Measurements from ENCODE around the gene SLC22A2. TPM values are rescaled to one million over a fixed set of nuclear protein-coding genes. Genes with fewer than 3 reads are reported as not detected.

Gene SLC22A2
- total and polyA plus RNA-seq, 10 of the 15 experiments (the other 5 are each of a cell fraction or from before 2014, with no cell fraction given), result 0.12 TPM; not detected in 9

DNA sequence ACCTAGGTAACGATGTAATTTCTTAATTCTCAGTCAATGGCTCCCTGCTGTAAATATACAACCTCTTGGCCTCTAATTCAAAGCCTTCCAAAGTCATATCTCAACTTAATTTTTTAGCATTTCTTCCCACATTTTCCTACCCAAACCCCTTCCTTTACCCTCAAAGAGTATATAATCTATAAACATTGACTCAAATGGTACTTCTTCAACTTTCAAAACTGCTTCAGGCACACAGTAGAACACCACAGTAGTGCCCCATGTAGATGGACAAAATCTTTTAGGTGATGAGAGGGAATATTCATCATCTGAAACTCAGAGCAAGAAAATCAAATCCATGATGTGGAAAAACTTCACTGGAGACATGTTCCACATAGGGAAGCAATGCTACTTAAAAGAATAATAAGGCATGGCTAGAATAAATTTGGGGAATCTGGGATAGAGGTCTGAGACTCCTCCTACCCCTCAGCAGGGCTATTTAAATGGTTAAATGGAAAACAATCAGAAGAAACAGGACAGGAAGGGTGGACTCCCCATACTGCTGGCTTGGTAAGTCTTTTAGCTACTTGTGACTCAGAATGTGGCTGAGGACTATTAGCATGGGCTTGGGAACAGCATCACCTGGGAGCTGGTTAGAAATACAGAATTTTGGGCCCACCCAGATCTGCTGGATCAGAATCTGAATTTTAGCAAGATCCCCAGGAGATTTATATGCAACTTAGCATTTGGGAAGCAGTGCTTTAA, 6.4 kb downstream of the SLC22A2 start:
- intact Hi-C loops (cut with micrococcal nuclease; ENCODE audit: unreplicated experiment) (no loop called here), in situ Hi-C loops (cut with MboI) (no loop called here)
- CTCF ChIA-PET, result no interaction called here
- DNase-seq (ENCODE audit: low read depth, low spot score) (no peak), ATAC-seq (no peak), FAIRE-seq (no peak)
- RAD21 ChIA-PET (ENCODE audit: unreplicated experiment), result no interaction called here
- no TSS peak for BruUV-seq (replicated peaks)
- WGBS (ENCODE audit: insufficient coverage, insufficient replicate concordance, low lambda C conversion rate, missing lambda C conversion rate), result 17% methylated on average over 1 of the region's 1 CpG
- Histone ChIP-seq H3K4me2 (ENCODE audit: control insufficient read depth, insufficient read depth) (no peak overlapping the region), H3K9ac (ENCODE audit: control insufficient read depth, insufficient read depth, low read length) (no peak overlapping the region), H3K36me3 (ENCODE audit: control insufficient read depth in 2 of 2, insufficient read depth in 2 of 2, low read length in 1 of 2) (no peaks in the 10 kb centered on the region), H3K4me1 (ENCODE audit: control insufficient read depth, insufficient read depth, low read length) (no peaks in the 10 kb centered on the region), H3K27me3 (replicated peaks in 1 of 2; ENCODE audit: control insufficient read depth in 2 of 2, insufficient read depth in 2 of 2, low read length in 1 of 2) (no peaks in the 10 kb centered on the region), H2AFZ (ENCODE audit: control insufficient read depth, low read depth, low read length) (no peak overlapping the region), H4K20me1 (ENCODE audit: control insufficient read depth, insufficient read depth) (no peaks in the 10 kb centered on the region), H3K79me2 (ENCODE audit: control insufficient read depth, insufficient read depth, low read length) (no peaks in the 10 kb centered on the region), H3K27ac (ENCODE audit: control insufficient read depth, insufficient read depth) (no peak overlapping the region), H3K9me3 (replicated peaks; ENCODE audit: control insufficient read depth, insufficient read depth, low read length) (no peaks in the 10 kb centered on the region), H3K4me3 (no peak overlapping the region)
- SMC1A ChIA-PET (ENCODE audit: uncharacterized antibody, unreplicated experiment), result no interaction called here
- POLR2A ChIA-PET, result no interaction called here
- TF ChIP-seq SIN3A (IDR thresholded peaks at IDR 0.05; ENCODE audit: low read depth, low read length), result no peak
- TF ChIP-seq, protein P1, sequence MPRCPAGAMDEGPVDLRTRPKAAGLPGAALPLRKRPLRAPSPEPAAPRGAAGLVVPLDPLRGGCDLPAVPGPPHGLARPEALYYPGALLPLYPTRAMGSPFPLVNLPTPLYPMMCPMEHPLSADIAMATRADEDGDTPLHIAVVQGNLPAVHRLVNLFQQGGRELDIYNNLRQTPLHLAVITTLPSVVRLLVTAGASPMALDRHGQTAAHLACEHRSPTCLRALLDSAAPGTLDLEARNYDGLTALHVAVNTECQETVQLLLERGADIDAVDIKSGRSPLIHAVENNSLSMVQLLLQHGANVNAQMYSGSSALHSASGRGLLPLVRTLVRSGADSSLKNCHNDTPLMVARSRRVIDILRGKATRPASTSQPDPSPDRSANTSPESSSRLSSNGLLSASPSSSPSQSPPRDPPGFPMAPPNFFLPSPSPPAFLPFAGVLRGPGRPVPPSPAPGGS (IDR thresholded peaks at IDR 0.05; ENCODE audit: borderline replicate concordance, insufficient read depth, low read depth, low read length, poor library complexity, severe bottlenecking), result no peak
- no peak for TF ChIP-seq ETV6 (conservative IDR thresholded peaks at IDR 0.05 in 1 of 2, IDR thresholded peaks at IDR 0.05 in 1 of 2; ENCODE audit: borderline replicate concordance in 1 of 2, low read depth in 1 of 2)
- TF ChIP-seq, protein P2, sequence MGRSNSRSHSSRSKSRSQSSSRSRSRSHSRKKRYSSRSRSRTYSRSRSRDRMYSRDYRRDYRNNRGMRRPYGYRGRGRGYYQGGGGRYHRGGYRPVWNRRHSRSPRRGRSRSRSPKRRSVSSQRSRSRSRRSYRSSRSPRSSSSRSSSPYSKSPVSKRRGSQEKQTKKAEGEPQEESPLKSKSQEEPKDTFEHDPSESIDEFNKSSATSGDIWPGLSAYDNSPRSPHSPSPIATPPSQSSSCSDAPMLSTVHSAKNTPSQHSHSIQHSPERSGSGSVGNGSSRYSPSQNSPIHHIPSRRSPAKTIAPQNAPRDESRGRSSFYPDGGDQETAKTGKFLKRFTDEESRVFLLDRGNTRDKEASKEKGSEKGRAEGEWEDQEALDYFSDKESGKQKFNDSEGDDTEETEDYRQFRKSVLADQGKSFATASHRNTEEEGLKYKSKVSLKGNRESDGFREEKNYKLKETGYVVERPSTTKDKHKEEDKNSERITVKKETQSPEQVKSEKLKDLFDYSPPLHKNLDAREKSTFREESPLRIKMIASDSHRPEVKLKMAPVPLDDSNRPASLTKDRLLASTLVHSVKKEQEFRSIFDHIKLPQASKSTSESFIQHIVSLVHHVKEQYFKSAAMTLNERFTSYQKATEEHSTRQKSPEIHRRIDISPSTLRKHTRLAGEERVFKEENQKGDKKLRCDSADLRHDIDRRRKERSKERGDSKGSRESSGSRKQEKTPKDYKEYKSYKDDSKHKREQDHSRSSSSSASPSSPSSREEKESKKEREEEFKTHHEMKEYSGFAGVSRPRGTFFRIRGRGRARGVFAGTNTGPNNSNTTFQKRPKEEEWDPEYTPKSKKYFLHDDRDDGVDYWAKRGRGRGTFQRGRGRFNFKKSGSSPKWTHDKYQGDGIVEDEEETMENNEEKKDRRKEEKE (IDR thresholded peaks at IDR 0.05), result no peak
- no peak for TF ChIP-seq DPF2 (IDR thresholded peaks at IDR 0.05)
- TF ChIP-seq, protein P3, sequence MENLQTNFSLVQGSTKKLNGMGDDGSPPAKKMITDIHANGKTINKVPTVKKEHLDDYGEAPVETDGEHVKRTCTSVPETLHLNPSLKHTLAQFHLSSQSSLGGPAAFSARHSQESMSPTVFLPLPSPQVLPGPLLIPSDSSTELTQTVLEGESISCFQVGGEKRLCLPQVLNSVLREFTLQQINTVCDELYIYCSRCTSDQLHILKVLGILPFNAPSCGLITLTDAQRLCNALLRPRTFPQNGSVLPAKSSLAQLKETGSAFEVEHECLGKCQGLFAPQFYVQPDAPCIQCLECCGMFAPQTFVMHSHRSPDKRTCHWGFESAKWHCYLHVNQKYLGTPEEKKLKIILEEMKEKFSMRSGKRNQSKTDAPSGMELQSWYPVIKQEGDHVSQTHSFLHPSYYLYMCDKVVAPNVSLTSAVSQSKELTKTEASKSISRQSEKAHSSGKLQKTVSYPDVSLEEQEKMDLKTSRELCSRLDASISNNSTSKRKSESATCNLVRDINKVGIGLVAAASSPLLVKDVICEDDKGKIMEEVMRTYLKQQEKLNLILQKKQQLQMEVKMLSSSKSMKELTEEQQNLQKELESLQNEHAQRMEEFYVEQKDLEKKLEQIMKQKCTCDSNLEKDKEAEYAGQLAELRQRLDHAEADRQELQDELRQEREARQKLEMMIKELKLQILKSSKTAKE (IDR thresholded peaks at IDR 0.05; ENCODE audit: low read depth, poor library complexity, severe bottlenecking), result no peak
- no peak for TF ChIP-seq YY1 (IDR thresholded peaks at IDR 0.05; ENCODE audit: low read depth, low read length)
- TF ChIP-seq NFYB (IDR thresholded peaks at IDR 0.05; ENCODE audit: insufficient read depth, low read depth, low read length), result no peak
- TF ChIP-seq NBN (IDR thresholded peaks at IDR 0.05), result no peak
- TF ChIP-seq IKZF1 (conservative IDR thresholded peaks at IDR 0.05), result no peak
- no peak for TF ChIP-seq SUZ12 (IDR thresholded peaks at IDR 0.05; ENCODE audit: unreplicated experiment)
- TF ChIP-seq EP300 (IDR thresholded peaks at IDR 0.05; ENCODE audit: borderline replicate concordance in 1 of 2, control insufficient read depth in 1 of 2, low read depth in 2 of 2, low read length in 2 of 2), result no peak
- no peak for TF ChIP-seq RAD21 (IDR thresholded peaks at IDR 0.05; ENCODE audit: insufficient read depth, low read depth, low read length)
- TF ChIP-seq, protein P4, sequence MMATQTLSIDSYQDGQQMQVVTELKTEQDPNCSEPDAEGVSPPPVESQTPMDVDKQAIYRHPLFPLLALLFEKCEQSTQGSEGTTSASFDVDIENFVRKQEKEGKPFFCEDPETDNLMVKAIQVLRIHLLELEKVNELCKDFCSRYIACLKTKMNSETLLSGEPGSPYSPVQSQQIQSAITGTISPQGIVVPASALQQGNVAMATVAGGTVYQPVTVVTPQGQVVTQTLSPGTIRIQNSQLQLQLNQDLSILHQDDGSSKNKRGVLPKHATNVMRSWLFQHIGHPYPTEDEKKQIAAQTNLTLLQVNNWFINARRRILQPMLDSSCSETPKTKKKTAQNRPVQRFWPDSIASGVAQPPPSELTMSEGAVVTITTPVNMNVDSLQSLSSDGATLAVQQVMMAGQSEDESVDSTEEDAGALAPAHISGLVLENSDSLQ (IDR thresholded peaks at IDR 0.05), result no peak
- TF ChIP-seq RFX5 (IDR thresholded peaks at IDR 0.05; ENCODE audit: low read depth, low read length), result no peak

Measured in GM12878 (cell line).